GM12801 (cell line): ENCODE data around the gene LLGL1.

Experiments
- TF ChIP-seq, protein P1 (sequence below): IDR thresholded peaks from one replicate; pipeline ENCODE4 v1.5.1; 2011; ENCODE audit warnings: control low read depth; ENCODE audit not compliant: insufficient read length; ENCODE audit errors: extremely low read depth

Gene LLGL1

DNA sequence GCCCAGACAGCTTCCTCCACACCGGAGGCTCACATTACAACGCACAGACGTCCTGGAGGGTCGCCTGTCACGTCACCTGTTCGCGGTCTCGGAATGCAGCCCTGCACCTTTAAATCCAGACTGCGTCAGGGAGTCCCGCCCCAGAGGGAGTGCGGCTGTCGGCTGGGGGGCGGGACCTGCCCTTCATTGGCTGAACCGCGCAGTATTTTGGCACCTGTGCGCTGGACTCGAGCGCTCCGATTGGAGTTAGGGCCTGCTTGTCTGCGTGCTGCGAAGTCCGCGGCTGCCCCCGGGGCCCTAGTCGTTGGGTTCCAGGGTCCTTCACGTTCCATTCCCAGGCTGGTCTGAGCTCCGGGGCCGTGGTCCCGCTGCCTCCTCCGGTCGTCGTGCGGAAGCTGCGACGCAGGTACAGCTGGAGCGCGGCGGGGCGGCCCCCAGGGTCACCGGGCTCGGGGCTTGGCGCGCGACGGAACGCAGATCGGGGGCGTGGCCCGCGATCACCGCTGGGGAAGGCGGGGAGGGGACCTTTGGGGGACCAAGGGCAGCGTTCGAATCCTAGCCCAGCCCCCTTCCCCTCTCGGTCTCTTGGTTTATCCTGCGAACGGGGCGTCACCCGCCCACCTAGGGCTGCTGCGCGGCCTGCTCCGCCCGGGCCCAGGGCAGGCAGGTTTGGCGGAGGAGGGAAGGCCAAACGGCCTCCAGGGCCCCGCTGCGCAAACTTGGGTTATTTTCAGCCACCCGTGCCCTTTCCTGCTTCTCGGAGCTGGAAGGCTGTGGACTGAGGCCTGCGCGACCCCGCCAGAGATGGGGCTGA, 35.1 kb downstream of the LLGL1 start, which contains the start of gene MIEF2:
Gene MIEF2 (plus strand): TSS at position 331 of the 814 bp plus-strand sequence. CDS start 2,059 bp downstream, outside the sequence.
- TF ChIP-seq, protein P1, sequence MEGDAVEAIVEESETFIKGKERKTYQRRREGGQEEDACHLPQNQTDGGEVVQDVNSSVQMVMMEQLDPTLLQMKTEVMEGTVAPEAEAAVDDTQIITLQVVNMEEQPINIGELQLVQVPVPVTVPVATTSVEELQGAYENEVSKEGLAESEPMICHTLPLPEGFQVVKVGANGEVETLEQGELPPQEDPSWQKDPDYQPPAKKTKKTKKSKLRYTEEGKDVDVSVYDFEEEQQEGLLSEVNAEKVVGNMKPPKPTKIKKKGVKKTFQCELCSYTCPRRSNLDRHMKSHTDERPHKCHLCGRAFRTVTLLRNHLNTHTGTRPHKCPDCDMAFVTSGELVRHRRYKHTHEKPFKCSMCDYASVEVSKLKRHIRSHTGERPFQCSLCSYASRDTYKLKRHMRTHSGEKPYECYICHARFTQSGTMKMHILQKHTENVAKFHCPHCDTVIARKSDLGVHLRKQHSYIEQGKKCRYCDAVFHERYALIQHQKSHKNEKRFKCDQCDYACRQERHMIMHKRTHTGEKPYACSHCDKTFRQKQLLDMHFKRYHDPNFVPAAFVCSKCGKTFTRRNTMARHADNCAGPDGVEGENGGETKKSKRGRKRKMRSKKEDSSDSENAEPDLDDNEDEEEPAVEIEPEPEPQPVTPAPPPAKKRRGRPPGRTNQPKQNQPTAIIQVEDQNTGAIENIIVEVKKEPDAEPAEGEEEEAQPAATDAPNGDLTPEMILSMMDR = no peak

DNA sequence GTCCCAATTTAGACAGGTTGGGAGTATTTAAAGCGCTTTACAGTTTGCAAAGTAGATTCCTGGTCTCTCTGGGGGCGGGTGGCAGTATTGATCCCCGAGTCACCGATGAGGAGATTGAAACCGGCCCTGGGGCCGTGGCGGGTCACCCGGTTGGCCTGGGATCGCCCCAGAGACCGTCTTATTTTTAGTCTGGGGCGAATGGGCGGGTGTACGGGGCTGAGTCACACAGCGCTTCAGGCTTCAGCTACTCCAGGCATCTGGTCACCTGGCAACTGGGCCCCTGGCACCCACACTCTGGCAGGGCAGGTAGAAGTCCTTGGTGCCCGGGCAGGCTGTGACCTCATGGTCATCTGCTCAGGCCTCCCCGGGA, 35.7 kb downstream of the LLGL1 start:
- TF ChIP-seq, protein P1 = no peak

DNA sequence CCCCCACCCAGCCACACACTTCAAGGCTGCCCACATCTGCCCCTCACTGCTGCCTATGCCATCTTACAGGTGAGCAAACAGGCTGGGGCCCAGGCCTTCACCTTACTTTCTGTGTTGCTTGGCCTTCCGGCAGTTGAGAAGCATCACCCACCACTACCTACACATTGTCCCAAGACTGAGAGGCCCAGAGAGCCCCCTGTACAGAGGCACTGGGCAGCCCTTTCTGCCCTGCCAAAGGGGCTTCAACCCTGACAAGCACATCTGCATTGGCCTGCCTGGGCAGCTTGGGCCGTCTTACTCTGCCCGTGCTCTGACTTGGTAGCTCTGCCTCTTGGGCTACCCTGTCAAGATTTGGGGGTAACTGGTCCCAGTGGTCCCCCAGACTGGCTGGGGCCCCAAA, 36.2 kb downstream of the LLGL1 start:
- TF ChIP-seq, protein P1 = no peak

DNA sequence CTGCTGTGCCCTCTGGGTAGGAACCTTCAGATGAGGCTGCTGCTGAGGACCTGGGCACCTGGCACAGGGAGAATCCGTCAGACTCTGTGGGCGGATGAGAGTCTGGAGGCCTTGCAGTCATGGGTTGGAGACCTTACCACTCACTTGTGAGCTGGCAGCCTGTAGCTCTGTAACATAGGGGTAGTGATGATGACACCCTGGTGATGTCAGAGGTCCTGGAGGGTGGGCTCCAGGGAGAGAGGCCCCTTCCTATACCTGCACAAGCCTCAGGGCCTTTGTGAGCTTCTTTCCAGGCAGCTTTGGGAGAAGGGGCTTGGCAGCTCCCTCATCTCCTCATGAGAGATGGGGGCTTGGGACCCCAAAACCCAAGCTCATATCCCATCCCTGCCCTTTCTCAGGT, 36.7 kb downstream of the LLGL1 start:
- TF ChIP-seq, protein P1 = no peak

DNA sequence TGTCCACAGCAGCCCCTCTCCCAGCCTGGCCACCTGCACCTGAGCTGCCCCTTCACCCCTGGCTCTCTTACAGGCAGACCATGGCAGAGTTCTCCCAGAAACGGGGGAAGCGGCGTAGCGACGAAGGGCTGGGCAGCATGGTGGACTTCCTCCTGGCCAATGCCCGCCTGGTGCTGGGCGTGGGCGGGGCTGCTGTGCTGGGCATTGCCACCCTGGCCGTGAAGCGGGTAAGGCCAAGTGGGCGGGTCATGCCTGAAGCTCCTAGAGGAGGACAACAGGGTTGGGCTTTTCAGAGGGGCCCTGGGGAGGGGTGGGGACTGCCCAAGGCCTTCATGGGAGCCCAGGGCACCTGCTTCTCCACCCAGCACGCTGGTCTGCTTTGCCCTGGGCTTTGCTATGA, 37.2 kb downstream of the LLGL1 start:
- TF ChIP-seq, protein P1 = no peak

DNA sequence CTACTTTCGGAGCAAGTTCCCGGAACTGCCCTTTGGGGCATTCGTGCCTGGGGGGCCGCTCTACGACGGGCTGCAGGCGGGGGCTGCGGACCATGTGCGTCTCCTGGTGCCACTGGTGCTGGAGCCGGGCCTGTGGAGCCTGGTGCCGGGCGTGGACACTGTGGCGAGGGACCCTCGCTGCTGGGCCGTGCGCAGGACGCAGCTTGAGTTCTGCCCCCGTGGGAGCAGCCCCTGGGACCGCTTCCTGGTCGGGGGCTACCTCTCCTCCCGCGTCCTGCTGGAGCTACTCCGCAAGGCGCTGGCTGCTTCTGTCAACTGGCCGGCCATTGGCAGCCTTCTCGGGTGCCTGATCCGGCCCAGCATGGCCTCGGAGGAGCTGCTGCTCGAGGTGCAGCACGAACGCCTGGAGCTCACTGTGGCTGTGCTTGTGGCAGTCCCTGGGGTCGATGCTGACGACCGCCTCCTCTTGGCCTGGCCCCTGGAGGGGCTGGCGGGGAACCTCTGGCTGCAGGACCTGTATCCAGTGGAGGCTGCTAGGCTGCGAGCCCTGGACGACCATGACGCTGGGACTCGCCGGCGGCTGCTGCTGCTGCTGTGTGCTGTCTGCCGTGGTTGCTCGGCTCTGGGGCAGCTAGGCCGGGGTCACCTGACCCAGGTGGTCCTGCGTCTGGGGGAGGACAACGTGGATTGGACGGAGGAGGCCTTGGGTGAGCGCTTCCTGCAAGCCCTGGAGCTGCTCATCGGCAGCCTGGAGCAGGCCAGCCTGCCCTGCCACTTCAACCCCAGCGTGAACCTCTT, 38.6 kb downstream of the LLGL1 start:
- TF ChIP-seq, protein P1 = no peak

DNA sequence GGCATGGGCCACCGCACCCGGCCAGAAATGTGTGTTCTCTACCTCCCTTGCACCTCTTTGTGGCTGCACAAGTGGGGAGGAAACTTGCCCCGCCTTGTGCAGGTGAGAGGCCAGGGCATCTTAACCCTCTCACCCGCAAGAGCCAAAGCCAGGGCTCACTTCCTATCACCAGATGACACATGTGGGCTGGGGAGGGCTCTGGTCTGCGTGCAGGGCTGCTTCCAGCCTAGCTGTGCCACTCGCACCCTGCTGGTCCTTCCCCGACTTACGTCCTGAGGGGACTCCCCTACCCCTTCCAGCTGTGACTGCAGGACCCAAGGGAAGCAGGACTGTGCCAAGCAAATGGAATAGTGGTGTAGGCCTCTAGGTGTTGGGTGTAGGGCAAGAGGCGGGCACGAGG, 41.9 kb downstream of the LLGL1 start:
- TF ChIP-seq, protein P1 = no peak
